Spleen (tissue), 13 donors: ENCODE data around the gene PUS10. TPM values are rescaled to one million over a fixed set of nuclear protein-coding genes. Genes with fewer than 3 reads are reported as not detected.
A peak's percentile ranks its signal among the peaks of the same experiment; 100 is the strongest.

ENCODE experiments used
- DNase-seq: peaks from one replicate; pipeline ENCODE4 v3.0.0-alpha.2; 2020
- H3K27ac ChIP-seq, 8 donors: fragments of 200-600 bp; sonication (generic) in 7 of 8; 1 replicate in 4 of 8; 2 replicates in 4 of 8; pipeline versions ENCODE4 v1.5.0 to v1.8.0; 2016 to 2021; ENCODE audit warnings: inconsistent platforms in 4 of 8, mild to moderate bottlenecking in 4 of 8, moderate library complexity in 1 of 8
- H3K27me3 ChIP-seq, 7 donors: fragments of 200-600 bp; sonication (generic) in 6 of 7; replicated peaks in 1 of 7; 1 replicate in 4 of 7; 2 replicates in 3 of 7; pipeline versions ENCODE4 v1.5.0 to v1.8.0; 2016 to 2021; ENCODE audit warnings: inconsistent platforms in 3 of 7, mild to moderate bottlenecking in 1 of 7
- H3K36me3 ChIP-seq, 6 donors: fragments of 200-600 bp; sonication (generic) in 5 of 6; 1 replicate in 4 of 6; 2 replicates in 2 of 6; pipeline versions ENCODE4 v1.5.0 to v1.8.0; 2016 to 2021; ENCODE audit warnings: inconsistent platforms in 2 of 6
- H3K4me1 ChIP-seq, 6 donors: fragments of 200-600 bp; sonication (generic) in 5 of 6; 1 replicate in 3 of 6; 2 replicates in 3 of 6; pipeline versions ENCODE4 v1.5.0 to v1.8.0; 2016 to 2021; ENCODE audit warnings: inconsistent platforms in 3 of 6
- H3K4me3 ChIP-seq, 8 donors: fragments of 200-600 bp; sonication (generic) in 7 of 8; 1 replicate in 4 of 8; 2 replicates in 4 of 8; pipeline versions ENCODE4 v1.5.0 to v1.8.0; 2016 to 2021; ENCODE audit warnings: inconsistent platforms in 4 of 8, mild to moderate bottlenecking in 4 of 8, moderate library complexity in 2 of 8
- H3K9me3 ChIP-seq, 8 donors: fragments of 200-600 bp; sonication (generic) in 7 of 8; 1 replicate in 4 of 8; 2 replicates in 4 of 8; pipeline versions ENCODE4 v1.5.0 to v1.8.0; 2016 to 2021; ENCODE audit warnings: inconsistent platforms in 4 of 8
- POLR2A ChIP-seq, 3 donors: fragments of 450-650 bp; IDR thresholded peaks; one replicate each; pipeline ENCODE4 v1.5.1; 2017; ENCODE audit warnings: antibody characterized with exemption in 3 of 3, mild to moderate bottlenecking in 1 of 3
- POLR2AphosphoS5 ChIP-seq, 3 donors: sonication (generic); formaldehyde crosslinking; IDR thresholded peaks; one replicate each; pipeline ENCODE4 v1.5.1; 2017; ENCODE audit warnings: antibody characterized with exemption in 3 of 3
- WGBS, 5 donors: extraction: QIAGEN DNeasy Blood & Tissue Kit in 3 of 5; methylation state at CpG; one replicate each; pipeline versions ENCODE4 v1.1.5 to v1.1.7; 2013 to 2018; 5-methylcytosine and 5-hydroxymethylcytosine counted together
- intact Hi-C: fragments of 100-400 bp; cut with DNase I; formaldehyde crosslinking; loops from one replicate; pipeline ENCODE4 v1.15.0; 2023; ENCODE audit warnings: low total_unique reads
- long read RNA-seq, 2 donors: transcript quantifications; one replicate each; lab custom pipeline, GENCODE V29; 2026
- polyA plus RNA-seq, 3 donors: library from polyadenylated mRNA; stranded (reverse); fragments of 200-250 nt; gene quantifications; one replicate each; pipeline ENCODE4 v1.2.1, GENCODE V29; 2013
- total RNA-seq, 7 donors: library from RNA; depleted of rRNA in 3 of 7; stranded (reverse); fragments of >200 nt in 3 of 7; fragmentation: NEBNext Ultra II Directional in 4 of 7; extraction: Animal tissue kit (Norgen Biotek cat#: 25700) in 4 of 7; gene quantifications; one replicate each; pipeline versions ENCODE4 v1.1.0 to v1.2.1, GENCODE V29; 2016 to 2021
- TF ChIP-seq, protein P1 (sequence below), 11 experiments: fragments of 200-600 bp in 7 of 11; fragments of 450-650 bp in 4 of 11; sonication (generic) in 4 of 11; IDR thresholded peaks in 8 of 11; conservative IDR thresholded peaks in 3 of 11; 1 replicate in 7 of 11; 2 replicates in 4 of 11; pipeline versions ENCODE4 v1.4.0 to v1.8.0; 2016 to 2021; ENCODE audit warnings: antibody characterized with exemption in 11 of 11, inconsistent platforms in 4 of 11, mild to moderate bottlenecking in 1 of 11
- donor health status: healthy with polysubstance abuse.
- donor health status: DM: no; HTN: no; CAD: no; lungs with moderate emphysema.
- donor health status: DM: no; HTN: no; CAD: no.
- donor health status: Bipolar disorder and iron deficiency.
- donor health status: healthy.
- donor health status: DM: no; HTN: no; CAD: no.
- donor health status: DM: yes; HTN: yes; CAD: no.

Gene PUS10, protein sequence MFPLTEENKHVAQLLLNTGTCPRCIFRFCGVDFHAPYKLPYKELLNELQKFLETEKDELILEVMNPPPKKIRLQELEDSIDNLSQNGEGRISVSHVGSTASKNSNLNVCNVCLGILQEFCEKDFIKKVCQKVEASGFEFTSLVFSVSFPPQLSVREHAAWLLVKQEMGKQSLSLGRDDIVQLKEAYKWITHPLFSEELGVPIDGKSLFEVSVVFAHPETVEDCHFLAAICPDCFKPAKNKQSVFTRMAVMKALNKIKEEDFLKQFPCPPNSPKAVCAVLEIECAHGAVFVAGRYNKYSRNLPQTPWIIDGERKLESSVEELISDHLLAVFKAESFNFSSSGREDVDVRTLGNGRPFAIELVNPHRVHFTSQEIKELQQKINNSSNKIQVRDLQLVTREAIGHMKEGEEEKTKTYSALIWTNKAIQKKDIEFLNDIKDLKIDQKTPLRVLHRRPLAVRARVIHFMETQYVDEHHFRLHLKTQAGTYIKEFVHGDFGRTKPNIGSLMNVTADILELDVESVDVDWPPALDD
- total RNA-seq (10 to 100 TPM in 3 of 7 donors, 1 to 10 TPM in 4; 6.0 to 12.6 (median 8.6) TPM), polyA plus RNA-seq (1 to 10 TPM; 3.5 to 4.6 (median 4.3) TPM)
- long read RNA-seq, donor 1, partial matches to known transcripts, result 5 of 6 reads
- long read RNA-seq, donor 1, other reads (novel, unspliced or antisense), result 0 of 6 reads
- long read RNA-seq, donor 2, partial matches to known transcripts, result 0 of 1 reads
- long read RNA-seq, donor 2, other reads (novel, unspliced or antisense), result 0 of 1 reads

DNA sequence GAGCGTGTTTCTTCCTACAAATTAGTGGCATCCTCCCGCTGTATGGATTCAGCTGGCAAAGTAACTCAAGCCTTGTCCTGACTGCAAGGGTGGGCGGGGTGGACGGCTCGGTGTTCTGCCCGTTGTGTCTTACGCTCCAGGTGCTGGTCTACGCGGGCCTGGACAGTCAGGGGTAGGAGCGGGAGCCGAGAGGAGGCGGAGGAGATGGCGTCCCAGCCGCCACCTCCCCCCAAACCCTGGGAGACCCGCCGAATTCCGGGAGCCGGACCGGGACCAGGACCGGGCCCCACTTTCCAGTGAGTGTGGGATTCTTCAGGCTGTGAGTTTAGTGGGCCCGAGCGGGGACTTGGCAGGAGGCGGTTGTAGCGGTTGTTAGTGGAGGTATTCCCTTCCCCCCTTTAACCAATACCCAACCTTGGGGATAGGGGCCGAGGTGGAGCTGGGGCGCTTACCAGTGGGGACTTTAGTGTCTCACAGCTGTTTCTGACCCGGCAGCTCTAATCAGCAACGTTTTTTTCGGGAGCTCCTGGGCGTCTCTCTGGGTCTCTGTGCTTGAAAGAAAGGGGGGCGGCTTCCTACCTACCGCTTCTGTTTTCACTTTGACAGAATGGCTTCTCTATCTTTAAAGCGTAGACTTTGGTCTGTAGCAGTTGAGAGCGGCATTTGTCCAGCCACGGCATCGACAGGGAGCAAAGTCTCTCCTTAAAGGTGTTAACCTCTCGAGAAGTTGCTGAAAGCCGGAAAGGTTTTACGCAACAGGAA lies at the start of gene PUS10, which contains the start of gene PEX13:
Gene PUS10 (minus strand): TSS at position 700 of the 762 bp plus-strand sequence. CDS start 6,365 bp downstream, outside the sequence.
Gene PEX13 (plus strand): TSS at position 165 of the 762 bp plus-strand sequence. CDS start 40 bp downstream, at position 205.
- Histone ChIP-seq H3K27me3 (no peaks in the 10 kb centered on the region), H3K4me3 (peak within 1 kb of the TSS; percentile 68 to 98 (median 92)), H3K36me3 (peaks cover 0 to 22% (median 6%) of the 10 kb centered on the region in 6 donors), H3K9me3 (peaks cover 0 to 6% (median 0%) of the 10 kb centered on the region in 8 donors), H3K27ac (peak within 1 kb of the TSS; percentile 73 to 94 (median 88)), H3K4me1 (peaks cover 24 to 68% (median 41%) of the 10 kb centered on the region in 6 donors)
- intact Hi-C loops, result no loop called here
- TF ChIP-seq POLR2A (IDR thresholded peaks at IDR 0.05), result peak in 1 of 3 donors; percentile 22
- TF ChIP-seq, protein P1, sequence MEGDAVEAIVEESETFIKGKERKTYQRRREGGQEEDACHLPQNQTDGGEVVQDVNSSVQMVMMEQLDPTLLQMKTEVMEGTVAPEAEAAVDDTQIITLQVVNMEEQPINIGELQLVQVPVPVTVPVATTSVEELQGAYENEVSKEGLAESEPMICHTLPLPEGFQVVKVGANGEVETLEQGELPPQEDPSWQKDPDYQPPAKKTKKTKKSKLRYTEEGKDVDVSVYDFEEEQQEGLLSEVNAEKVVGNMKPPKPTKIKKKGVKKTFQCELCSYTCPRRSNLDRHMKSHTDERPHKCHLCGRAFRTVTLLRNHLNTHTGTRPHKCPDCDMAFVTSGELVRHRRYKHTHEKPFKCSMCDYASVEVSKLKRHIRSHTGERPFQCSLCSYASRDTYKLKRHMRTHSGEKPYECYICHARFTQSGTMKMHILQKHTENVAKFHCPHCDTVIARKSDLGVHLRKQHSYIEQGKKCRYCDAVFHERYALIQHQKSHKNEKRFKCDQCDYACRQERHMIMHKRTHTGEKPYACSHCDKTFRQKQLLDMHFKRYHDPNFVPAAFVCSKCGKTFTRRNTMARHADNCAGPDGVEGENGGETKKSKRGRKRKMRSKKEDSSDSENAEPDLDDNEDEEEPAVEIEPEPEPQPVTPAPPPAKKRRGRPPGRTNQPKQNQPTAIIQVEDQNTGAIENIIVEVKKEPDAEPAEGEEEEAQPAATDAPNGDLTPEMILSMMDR (IDR thresholded peaks at IDR 0.05 in 8 of 11, conservative IDR thresholded peaks at IDR 0.05 in 3 of 11), result no peak
- peak; percentile 57 to 80 (median 78) for TF ChIP-seq POLR2AphosphoS5 (IDR thresholded peaks at IDR 0.05)
- DNase-seq, result peak; percentile 91
- WGBS, 5 donors, result 0 to 1% (median 0%) methylated on average over 26 to 39 of the region's 39 CpGs

DNA sequence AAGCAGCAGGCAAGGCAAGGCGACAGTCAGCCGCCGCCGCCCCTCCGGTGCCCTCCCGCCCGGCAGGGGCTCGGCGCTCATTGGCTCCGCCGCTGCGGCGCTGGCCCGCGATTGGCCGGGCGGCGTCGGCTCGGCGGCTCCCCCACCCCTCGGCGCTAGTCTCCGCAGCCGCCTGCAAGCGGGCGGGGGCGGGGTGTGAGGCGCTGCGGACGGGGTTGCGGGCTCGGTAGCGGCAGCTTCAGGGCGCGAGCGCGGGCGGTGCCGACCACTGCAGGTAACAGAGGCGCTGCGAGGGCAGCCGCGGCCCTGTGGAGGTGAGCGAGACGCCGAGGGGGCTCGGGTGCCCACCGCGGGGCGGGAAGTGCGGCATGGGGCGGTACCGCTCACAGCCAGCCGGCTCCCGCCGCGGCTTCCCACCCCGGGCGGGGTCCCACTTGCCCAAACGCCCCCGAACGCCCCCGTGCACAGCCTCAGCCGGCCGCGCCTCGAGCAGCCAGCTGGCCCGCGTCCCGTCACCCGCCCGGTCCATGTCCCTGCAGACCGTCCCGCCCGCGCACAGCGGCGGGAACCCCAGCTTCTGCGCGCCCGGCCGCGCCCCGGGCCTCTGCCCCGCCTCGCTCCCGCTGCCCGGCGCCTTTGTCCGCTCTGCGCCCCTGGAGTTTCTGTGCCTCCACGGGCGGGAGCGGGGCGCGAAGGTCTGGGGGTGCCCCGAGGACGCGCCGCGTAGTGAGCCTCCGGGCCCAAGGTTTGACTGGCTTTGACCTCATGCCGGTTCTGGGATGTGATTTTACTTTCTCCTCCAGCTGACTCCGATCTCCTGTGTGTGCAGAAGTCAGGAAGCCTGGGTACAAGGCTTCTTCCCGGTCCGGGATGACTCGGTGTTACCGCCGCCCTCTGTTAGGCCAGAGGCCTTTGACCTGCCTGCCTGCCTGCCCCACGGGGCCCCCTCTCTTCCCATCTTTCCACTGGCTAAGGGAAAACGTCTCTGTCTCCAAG lies 48.0 kb upstream of the PUS10 start, which contains the start of gene SANBR:
Gene SANBR (plus strand): TSS at position 158 of the 996 bp plus-strand sequence. CDS start 4,480 bp downstream, outside the sequence.
- intact Hi-C loops, result no loop called here
- TF ChIP-seq POLR2A (IDR thresholded peaks at IDR 0.05) (no peak), POLR2AphosphoS5 (IDR thresholded peaks at IDR 0.05) (peak; percentile 68 to 85 (median 84))
- TF ChIP-seq, protein P1 (IDR thresholded peaks at IDR 0.05 in 8 of 11, conservative IDR thresholded peaks at IDR 0.05 in 3 of 11), result peak in 4 of 11 experiments; percentile 14 to 50 (median 39)
- H3K27ac ChIP-seq, result peak within 1 kb of the TSS; percentile 1 to 90 (median 84)

DNA sequence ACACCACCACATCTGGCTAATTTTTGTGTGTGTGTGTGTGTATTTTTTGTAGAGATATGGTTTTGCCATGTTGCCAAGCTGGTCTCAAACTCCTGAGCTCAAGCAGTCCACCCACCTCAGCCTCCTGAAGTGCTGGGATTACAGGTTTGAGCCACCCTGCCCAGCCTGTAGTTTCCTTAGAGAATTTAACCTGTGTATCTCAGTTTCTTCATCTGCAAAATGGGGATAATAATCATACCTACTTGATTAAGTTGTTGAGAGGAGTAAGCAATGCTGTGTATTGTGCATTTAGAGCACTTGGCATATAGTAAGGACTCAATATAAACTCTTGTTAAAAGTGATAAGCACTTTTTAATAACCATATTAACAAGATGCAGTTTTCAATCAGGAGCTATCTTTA lies 41.3 kb upstream of the PUS10 start:
- no peaks in the 10 kb centered on the region for H3K9me3 ChIP-seq
- H3K27ac ChIP-seq, result no peak overlapping the region
- H3K27me3 ChIP-seq, result no peaks in the 10 kb centered on the region
- TF ChIP-seq POLR2A (IDR thresholded peaks at IDR 0.05) (no peak), POLR2AphosphoS5 (IDR thresholded peaks at IDR 0.05) (no peak)
- TF ChIP-seq, protein P1 (IDR thresholded peaks at IDR 0.05 in 8 of 11, conservative IDR thresholded peaks at IDR 0.05 in 3 of 11), result no peak
- no peak overlapping the region for H3K4me3 ChIP-seq
- H3K4me1 ChIP-seq, result peaks cover 0 to 1% (median under 1%) of the 10 kb centered on the region in 6 donors
- DNase-seq, result no peak
- intact Hi-C loops, result no loop called here
- peaks cover 0 to 32% (median 6%) of the 10 kb centered on the region in 6 donors for H3K36me3 ChIP-seq

More for the DNA sequence above, 48.0 kb upstream of the PUS10 start, which contains the start of gene SANBR:
- no peaks in the 10 kb centered on the region for H3K27me3 ChIP-seq
- no peaks in the 10 kb centered on the region for H3K9me3 ChIP-seq
- H3K4me3 ChIP-seq, result peak within 1 kb of the TSS; percentile 74 to 100 (median 96)
- H3K4me1 ChIP-seq, result peaks cover 5 to 24% (median 20%) of the 10 kb centered on the region in 6 donors
- WGBS, 5 donors, result 0 to 1% (median 1%) methylated on average over 40 to 112 of the region's 112 CpGs
- peak; percentile 96 for DNase-seq
- H3K36me3 ChIP-seq, result peaks cover 0 to 8% (median 0%) of the 10 kb centered on the region in 6 donors
